Body of pancreas (tissue), 4 donors: ENCODE data around the gene GLI3. TPM values are rescaled to one million over a fixed set of nuclear protein-coding genes. Genes with fewer than 3 reads are reported as not detected.

ENCODE experiments used
- ATAC-seq: fragments of 150-250 bp; one replicate; pipeline ENCODE4 v1.9.1; 2016
- DNase-seq, 4 donors: peaks; one replicate each; pipeline ENCODE4 v3.0.0-alpha.2; 2019
- H3K27ac ChIP-seq, 4 donors: fragments of 200-600 bp; sonication (generic); 1 replicate in 3 of 4; 2 replicates in 1 of 4; pipeline versions ENCODE4 v1.5.1 to v1.6.1; 2016 to 2019; ENCODE audit warnings: mild to moderate bottlenecking in 1 of 4, mixed read lengths in 1 of 4, moderate library complexity in 1 of 4
- H3K27me3 ChIP-seq, 2 donors: fragments of 200-600 bp; sonication (generic); one replicate each; pipeline ENCODE4 v1.6.0; 2016; ENCODE audit warnings: mild to moderate bottlenecking in 1 of 2
- H3K36me3 ChIP-seq, 2 donors: fragments of 200-600 bp; sonication (generic); replicated peaks in 1 of 2; 2 replicates each; pipeline ENCODE4 v1.5.1; 2016; ENCODE audit warnings: low read depth in 2 of 2; ENCODE audit not compliant: insufficient read depth in 1 of 2
- H3K4me1 ChIP-seq: fragments of 200-600 bp; sonication (generic); one replicate; pipeline ENCODE4 v1.6.0; 2016
- H3K4me3 ChIP-seq, 2 donors: fragments of 200-600 bp; sonication (generic); 1 replicate in 1 of 2; 2 replicates in 1 of 2; pipeline ENCODE4 v1.5.1; 2016 to 2019
- H3K9me3 ChIP-seq, 3 donors: fragments of 200-600 bp; sonication (generic); 1 replicate in 2 of 3; 2 replicates in 1 of 3; pipeline ENCODE4 v1.5.1; 2016
- POLR2A ChIP-seq, 3 donors: fragments of 450-650 bp; IDR thresholded peaks; one replicate each; pipeline ENCODE4 v1.6.1; 2016; ENCODE audit warnings: antibody characterized with exemption in 3 of 3, mild to moderate bottlenecking in 2 of 3
- WGBS, 2 donors: methylation state at CpG; one replicate each; pipeline ENCODE4 v1.1.5; 2017; 5-methylcytosine and 5-hydroxymethylcytosine counted together
- intact Hi-C: fragments of 100-400 bp; cut with DNase I; formaldehyde crosslinking; loops from one replicate; pipeline ENCODE4 v1.15.1; 2023
- total RNA-seq, 2 donors: library from RNA; depleted of rRNA; stranded (reverse); fragments of >200 nt; gene quantifications; one replicate each; pipeline ENCODE4 v1.1.0, GENCODE V29; 2016
- TF ChIP-seq, protein P1 (sequence below), 7 experiments: fragments of 450-650 bp in 4 of 7; fragments of 200-600 bp in 3 of 7; sonication (generic) in 3 of 7; IDR thresholded peaks; one replicate each; pipeline ENCODE4 v1.5.1; 2016 to 2019; ENCODE audit warnings: antibody characterized with exemption in 7 of 7

GLI3 gene
- total RNA-seq, 2 donors from 2014 or later = 1.0 to 2.0 TPM

DNA sequence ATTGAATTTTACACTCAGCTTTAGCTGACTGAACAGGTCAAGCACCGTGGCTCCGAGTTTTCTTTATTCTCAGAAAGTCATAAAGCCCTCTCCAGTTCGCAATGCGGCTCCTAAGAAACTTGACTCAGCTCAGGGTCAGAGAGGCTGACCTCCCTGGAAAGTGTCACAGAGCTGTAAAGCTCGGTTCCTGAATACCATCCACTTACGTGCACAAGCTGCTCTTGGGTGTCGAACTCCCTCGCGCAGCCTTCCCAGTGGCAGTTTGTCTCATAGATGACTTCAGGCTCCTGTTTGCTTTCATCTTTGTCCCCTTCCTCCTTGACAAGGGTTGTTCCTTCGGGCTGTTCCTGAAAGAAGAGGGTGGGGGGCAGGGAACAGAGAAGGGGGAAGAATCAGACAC is 213.7 kb downstream of the GLI3 start:
- ATAC-seq = no peak
- intact Hi-C loops = no loop called here
- Histone ChIP-seq H3K27me3 (no peaks in the 10 kb centered on the region), H3K4me1 (no peaks in the 10 kb centered on the region), H3K36me3 (no peaks in the 10 kb centered on the region), H3K27ac (no peak overlapping the region), H3K4me3 (no peak overlapping the region), H3K9me3 (no peaks in the 10 kb centered on the region)
- TF ChIP-seq, protein P1, sequence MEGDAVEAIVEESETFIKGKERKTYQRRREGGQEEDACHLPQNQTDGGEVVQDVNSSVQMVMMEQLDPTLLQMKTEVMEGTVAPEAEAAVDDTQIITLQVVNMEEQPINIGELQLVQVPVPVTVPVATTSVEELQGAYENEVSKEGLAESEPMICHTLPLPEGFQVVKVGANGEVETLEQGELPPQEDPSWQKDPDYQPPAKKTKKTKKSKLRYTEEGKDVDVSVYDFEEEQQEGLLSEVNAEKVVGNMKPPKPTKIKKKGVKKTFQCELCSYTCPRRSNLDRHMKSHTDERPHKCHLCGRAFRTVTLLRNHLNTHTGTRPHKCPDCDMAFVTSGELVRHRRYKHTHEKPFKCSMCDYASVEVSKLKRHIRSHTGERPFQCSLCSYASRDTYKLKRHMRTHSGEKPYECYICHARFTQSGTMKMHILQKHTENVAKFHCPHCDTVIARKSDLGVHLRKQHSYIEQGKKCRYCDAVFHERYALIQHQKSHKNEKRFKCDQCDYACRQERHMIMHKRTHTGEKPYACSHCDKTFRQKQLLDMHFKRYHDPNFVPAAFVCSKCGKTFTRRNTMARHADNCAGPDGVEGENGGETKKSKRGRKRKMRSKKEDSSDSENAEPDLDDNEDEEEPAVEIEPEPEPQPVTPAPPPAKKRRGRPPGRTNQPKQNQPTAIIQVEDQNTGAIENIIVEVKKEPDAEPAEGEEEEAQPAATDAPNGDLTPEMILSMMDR (IDR thresholded peaks at IDR 0.05) = no peak
- no peak for TF ChIP-seq POLR2A (IDR thresholded peaks at IDR 0.05)
- WGBS, 2 donors = 72 to 76% methylated on average over 10 of the region's 10 CpGs
- DNase-seq = no peak

DNA sequence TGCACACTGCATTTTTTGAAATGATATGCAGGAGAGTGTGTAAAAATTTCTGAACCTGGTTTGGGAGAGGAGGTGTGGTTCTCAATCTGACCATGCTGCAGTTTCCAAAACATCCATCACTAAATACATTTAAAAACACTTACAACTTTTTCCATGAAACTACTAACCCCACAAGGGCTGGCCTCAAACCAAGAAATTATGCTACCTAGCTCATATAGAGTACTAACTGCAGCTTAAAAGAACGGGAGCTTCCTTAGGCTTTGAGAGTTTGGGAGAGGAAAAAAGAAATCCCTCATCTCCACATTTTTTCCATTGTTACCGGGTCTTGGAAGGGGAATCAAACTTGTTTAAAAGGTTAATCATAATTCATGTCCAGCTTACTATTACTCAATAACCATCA is 214.2 kb downstream of the GLI3 start:
- intact Hi-C loops = no loop called here
- Histone ChIP-seq H3K27ac (no peak overlapping the region), H3K4me3 (no peak overlapping the region), H3K36me3 (no peaks in the 10 kb centered on the region), H3K9me3 (no peaks in the 10 kb centered on the region), H3K4me1 (no peaks in the 10 kb centered on the region), H3K27me3 (no peaks in the 10 kb centered on the region)
- WGBS, 2 donors = 83 to 88% methylated on average over 2 of the region's 2 CpGs
- TF ChIP-seq, protein P1 (IDR thresholded peaks at IDR 0.05) = no peak
- TF ChIP-seq POLR2A (IDR thresholded peaks at IDR 0.05) = no peak
- DNase-seq (no peak), ATAC-seq (no peak)

GRCh38 chr7:42022056-42022455 is 215.0 kb downstream of the GLI3 start:
- TF ChIP-seq POLR2A (IDR thresholded peaks at IDR 0.05) = no peak
- TF ChIP-seq, protein P1 (IDR thresholded peaks at IDR 0.05) = no peak
- ATAC-seq (no peak), DNase-seq (no peak)
- H3K36me3 ChIP-seq = no peaks in the 10 kb centered on the region
- H3K4me3 ChIP-seq = no peak overlapping the region
- no peaks in the 10 kb centered on the region for H3K27me3 ChIP-seq
- intact Hi-C loops = no loop called here
- no peaks in the 10 kb centered on the region for H3K9me3 ChIP-seq
- WGBS, 2 donors = 75 to 77% methylated on average over 6 of the region's 6 CpGs
- no peaks in the 10 kb centered on the region for H3K4me1 ChIP-seq
- no peak overlapping the region for H3K27ac ChIP-seq

- WGBS, 2 donors = 42 to 58% methylated on average over 3 of the region's 3 CpGs
- Histone ChIP-seq H3K36me3 (no peaks in the 10 kb centered on the region), H3K27ac (no peak overlapping the region), H3K27me3 (no peaks in the 10 kb centered on the region), H3K4me3 (no peak overlapping the region), H3K4me1 (no peaks in the 10 kb centered on the region), H3K9me3 (no peaks in the 10 kb centered on the region)
- intact Hi-C loops = no loop called here
- ATAC-seq = no peak
- TF ChIP-seq POLR2A (IDR thresholded peaks at IDR 0.05) = no peak
- TF ChIP-seq, protein P1 (IDR thresholded peaks at IDR 0.05) = no peak
- DNase-seq = no peak
Measured at GRCh38 chr7:42021631-42022030, 215.4 kb downstream of the GLI3 start.

DNA sequence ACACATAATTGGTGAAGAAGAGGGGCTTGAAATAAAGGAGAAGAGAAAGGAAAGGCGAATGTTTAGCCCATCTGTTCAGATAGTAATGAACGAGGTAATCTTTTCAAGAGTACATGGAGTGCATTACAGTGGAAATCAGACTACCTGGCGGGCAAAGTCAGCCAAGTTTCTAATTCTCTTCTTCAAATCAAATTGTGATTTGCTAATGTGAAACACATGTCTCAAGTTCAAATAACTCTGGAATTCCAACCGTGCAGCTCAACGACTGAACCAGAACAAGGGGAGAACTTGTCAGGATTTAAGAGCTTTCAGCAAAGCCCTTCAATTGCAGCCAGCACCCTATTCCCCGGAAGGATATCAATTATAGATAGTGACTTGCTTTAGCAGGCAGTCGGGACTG is 216.9 kb downstream of the GLI3 start:
- ATAC-seq (no peak), DNase-seq (no peak)
- no peak for TF ChIP-seq POLR2A (IDR thresholded peaks at IDR 0.05)
- TF ChIP-seq, protein P1 (IDR thresholded peaks at IDR 0.05) = no peak
- no peaks in the 10 kb centered on the region for H3K36me3 ChIP-seq
- 35 to 38% methylated on average over 7 of the region's 7 CpGs for WGBS, 2 donors
- H3K4me1 ChIP-seq = no peaks in the 10 kb centered on the region
- intact Hi-C loops = no loop called here
- H3K4me3 ChIP-seq = no peak overlapping the region
- no peaks in the 10 kb centered on the region for H3K27me3 ChIP-seq
- no peak overlapping the region for H3K27ac ChIP-seq
- H3K9me3 ChIP-seq = no peaks in the 10 kb centered on the region
